NCI-H146 (cell line): Measurements from ENCODE around the gene FBN1.
A peak's percentile ranks its signal among the peaks of the same experiment; 100 is the strongest.

Source experiments
- DNase-seq: peaks from one replicate; lab custom pipeline; 2025; lab: John Stamatoyannopoulos, UW

Gene FBN1

GRCh38 chr15:48469271-48469670 lies 176.2 kb downstream of the FBN1 start:
- DNase-seq, result no peak

DNA sequence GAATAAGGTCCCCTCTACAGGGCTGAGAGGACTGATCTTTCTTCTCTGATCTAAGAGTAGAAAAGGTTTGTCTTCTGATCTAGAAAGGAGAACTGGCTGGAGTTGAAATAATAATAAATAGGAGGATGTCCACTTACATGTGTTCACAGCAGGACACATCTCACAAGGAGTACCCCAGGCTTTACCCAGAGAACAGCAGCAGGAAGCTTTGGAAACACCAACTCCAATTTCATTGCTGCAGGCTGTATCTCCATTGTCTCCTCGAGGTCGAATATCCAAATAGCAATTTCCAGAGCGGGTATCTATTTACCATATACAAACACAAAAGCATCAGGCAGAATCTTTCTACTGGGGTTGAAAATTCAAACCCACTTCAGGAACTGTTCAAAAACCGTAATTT lies 177.7 kb downstream of the FBN1 start:
- DNase-seq, result peak; percentile 63

GRCh38 chr15:48466820-48467219 lies 178.7 kb downstream of the FBN1 start:
- no peak for DNase-seq

DNA sequence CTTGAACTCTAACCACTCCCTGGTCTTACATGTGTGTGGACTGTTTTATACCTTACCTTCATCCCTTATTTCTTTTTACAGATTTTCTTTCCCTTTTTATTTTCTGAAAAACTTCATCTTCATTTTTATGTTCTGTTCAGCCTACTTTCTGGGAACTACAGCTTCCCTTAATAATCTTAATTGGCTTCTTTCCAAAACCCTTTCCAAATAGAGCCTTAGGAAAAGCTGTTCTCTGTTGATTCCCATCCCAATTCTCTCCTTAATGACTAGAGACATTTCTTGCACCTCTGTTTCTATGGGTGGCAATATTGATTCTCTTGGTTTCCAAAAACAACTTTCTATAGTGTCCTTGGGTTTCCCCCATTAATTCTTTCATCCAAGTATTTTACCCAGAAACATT lies 179.4 kb downstream of the FBN1 start:
- no peak for DNase-seq

- no peak for DNase-seq
Observed at GRCh38 chr15:48465410-48465809, 180.1 kb downstream of the FBN1 start.

- no peak for DNase-seq
Observed at GRCh38 chr15:48463366-48463880, 182.1 kb downstream of the FBN1 start.

DNA sequence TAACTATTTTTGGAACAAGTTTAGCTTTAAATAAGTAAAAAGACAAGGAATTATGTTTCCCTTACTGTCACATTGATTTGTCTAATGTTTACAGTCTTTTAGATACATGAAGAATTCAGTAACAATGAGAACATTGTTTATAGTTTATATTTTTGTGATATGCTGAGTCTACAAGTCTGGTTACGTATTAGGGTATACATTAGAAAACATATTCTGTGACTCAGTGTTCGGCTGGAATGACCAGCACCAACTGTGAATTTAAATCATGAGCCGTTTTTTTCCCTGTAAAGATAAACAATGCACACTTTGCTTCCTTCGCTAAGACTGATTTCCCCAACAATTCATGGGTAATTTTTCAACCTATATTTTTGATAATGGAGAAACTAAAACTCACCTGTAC lies 182.8 kb downstream of the FBN1 start:
- DNase-seq, result no peak

GRCh38 chr15:48459571-48460442 lies 185.7 kb downstream of the FBN1 start:
- no peak for DNase-seq

GRCh38 chr15:48458876-48459275 lies 186.6 kb downstream of the FBN1 start:
- DNase-seq, result no peak

DNA sequence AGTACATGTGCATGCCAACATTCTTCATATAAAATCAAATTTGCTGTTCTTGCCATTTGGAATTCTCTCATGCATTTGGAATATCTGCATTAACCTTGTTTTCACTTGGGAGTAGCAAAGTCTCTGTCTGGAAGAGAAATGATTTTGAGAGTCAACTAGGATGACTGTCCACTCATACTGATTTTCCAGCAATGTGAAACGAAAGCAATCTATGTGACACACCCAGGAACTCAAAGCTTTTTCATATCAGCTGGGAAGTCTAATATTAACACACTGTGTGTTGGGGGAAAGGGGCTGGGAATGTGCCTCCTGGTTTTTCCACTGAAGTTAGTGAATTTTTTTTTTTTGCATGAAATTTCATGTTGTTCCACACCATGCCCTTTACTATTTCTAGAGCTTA lies 189.4 kb downstream of the FBN1 start:
- no peak for DNase-seq

GRCh38 chr15:48451736-48452135 lies 193.8 kb downstream of the FBN1 start:
- DNase-seq, result no peak

- DNase-seq, result no peak
Observed at GRCh38 chr15:48451241-48451640, 194.3 kb downstream of the FBN1 start.

DNA sequence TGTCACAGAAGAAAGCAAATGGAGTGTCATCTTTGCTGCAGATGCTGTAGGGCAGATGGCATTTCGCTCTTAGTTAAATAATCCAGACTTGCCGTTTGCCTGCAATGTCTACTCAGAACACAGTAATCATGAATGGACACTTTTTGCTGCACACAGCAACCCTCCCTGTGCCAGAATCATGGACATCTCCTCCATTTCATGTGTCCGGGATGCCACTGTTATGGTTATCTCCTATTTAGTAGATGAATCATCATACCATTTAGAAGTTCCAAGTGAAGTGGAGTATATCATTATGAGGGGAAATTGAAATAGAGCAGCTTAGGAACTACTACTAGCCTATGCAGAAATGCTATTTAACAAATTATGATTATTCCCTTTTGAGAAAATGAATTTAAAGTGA lies 195.8 kb downstream of the FBN1 start:
- no peak for DNase-seq

DNA sequence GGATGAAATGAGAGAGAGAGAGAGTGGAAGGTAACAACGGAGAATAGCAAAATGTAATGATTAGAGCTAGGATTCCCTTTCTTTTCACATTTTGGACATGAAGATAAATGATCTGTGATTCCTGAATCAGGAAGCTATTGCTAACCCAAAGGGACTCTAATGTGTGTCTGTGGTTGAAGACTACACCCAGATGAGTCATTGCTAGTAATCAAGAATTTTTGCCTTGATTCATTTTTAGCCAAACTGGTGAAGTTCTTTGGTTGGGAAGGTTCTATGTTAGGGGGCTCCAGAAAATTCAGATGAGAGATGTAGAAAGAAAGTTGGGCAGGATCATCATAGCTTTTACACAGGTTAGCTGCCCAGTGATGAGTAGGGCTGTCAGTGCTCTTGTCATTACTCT lies 197.9 kb downstream of the FBN1 start:
- DNase-seq, result no peak

- DNase-seq, result no peak
Observed at GRCh38 chr15:48447058-48447457, 198.5 kb downstream of the FBN1 start.

GRCh38 chr15:48442011-48442410 lies 203.5 kb downstream of the FBN1 start:
- no peak for DNase-seq

DNA sequence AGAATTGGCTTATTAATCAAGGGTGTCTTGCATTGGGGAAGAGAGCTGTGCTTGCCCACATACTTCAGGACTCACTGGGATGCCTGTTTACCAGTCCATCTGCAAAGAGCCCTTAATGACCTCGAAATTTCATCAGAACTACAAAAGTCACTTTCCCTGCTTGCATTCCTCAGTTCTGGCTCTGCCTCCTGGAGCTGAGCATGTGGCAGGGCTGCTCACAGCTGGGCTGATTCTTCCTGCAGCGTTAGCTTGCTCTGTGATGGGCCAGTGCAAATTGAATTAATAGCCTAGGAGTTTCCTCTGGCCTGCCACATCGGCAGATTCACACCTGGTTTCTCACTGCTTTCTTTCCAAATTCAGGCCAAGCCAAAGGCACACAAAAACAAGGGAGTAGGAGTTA lies 205.4 kb downstream of the FBN1 start:
- DNase-seq, result no peak

DNA sequence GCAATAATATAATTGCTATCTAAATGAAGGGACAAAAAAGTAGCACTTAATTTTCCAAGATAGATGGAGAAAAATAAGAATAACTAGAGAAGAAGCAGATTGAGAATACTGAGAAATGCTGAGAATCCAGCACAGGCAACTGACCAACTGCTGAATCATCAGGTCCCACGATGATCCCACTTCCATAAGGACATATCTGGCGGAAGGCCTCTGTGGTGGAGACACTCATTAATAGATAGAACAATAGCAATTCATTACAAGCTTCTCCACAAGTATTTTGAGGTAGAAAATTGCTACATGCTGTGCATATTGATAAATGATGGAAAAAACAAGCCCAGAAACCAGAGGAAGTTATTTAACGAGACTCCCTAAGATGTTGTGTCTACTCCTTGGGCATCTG lies 208.3 kb downstream of the FBN1 start:
- DNase-seq, result no peak

DNA sequence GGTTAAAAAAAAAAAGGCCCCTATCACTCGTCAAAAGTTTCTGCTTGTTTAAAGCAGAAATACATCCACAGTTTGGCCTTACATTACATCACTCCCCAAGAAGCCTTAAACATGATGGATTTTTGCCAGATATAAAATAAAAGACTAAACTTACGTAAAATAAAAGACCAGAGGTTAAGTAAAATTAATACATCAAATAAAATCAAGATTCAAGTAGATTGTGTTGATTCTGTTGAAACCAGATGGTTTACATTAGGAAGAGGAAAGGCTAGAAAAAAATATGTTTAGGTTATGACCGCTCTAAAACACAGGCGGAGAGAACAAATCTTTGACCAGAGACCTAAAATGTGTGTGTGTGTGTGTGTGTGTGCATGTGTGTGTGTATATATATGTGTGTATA lies 210.2 kb downstream of the FBN1 start:
- DNase-seq, result no peak

GRCh38 chr15:48433226-48433886 lies 212.2 kb downstream of the FBN1 start:
- DNase-seq, result no peak

DNA sequence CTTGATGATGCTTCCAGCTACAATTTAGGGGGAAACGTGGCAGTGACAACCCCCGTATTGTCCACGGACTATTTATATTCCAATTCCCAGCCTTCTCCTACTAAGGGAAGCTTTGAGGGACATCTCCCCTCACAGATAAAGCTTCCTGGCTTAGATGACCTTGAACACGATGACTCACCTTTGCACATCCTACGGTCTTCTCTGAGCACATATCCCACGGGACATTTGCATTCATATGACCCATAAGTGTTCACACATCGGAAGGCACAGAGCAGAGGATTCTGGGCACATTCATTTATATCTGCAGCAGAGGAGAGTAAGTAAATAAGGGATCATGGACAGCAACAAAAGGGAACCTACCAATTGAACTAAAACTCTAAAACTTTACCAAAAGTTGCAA lies 212.8 kb downstream of the FBN1 start:
- no peak for DNase-seq

- DNase-seq, result no peak
Observed at GRCh38 chr15:48427960-48428547, 217.5 kb downstream of the FBN1 start.

DNA sequence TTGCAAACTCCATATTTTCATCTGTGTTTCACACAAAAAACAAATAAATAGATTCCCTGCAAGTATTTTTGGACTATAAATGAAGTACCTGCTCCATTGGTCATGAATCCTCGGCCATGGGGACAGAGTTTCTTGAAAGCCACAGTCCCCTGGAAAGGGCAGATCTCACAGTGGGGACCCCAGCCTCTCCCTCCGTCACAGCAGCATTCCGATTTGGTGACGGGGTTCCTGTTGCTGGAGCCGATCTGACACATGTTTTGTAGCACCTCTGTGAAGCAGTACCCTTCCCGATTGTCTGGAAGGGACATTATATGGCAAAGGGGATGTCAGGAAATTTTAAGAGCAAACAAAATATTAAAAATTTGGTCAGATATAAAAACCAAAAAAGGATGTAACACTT lies 218.0 kb downstream of the FBN1 start:
- no peak for DNase-seq
